Motor neuron (in vitro differentiated cells): ENCODE results near the gene CTRL. TPM values are rescaled to one million over a fixed set of nuclear protein-coding genes. Genes with fewer than 3 reads are reported as not detected.
"Not testable (repeated sequence)": the region's sequence is repeated elsewhere in the genome, so short reads cannot be mapped to it uniquely, and the experiment has no call there.

Experiments
- ATAC-seq, 8 experiments: fragments of 200-7000 bp; cut with Tn5 transposase; replicated peaks in 6 of 8; 2 replicates each; pipeline ENCODE4 v1.8.0; 2021; ENCODE audit warnings: mild to moderate bottlenecking in 8 of 8, moderate library complexity in 8 of 8
- H3K27ac ChIP-seq, 2 donors: fragments of 250-450 bp; sonication (Bioruptor Pico); 2 replicates each; pipeline ENCODE4 v1.9.0; 2021; ENCODE audit warnings: antibody characterized with exemption in 2 of 2, mild to moderate bottlenecking in 2 of 2, moderate library complexity in 1 of 2
- H3K4me1 ChIP-seq, 2 donors: fragments of 250-450 bp; sonication (Bioruptor Pico); replicated peaks in 1 of 2; 2 replicates each; pipeline ENCODE4 v1.6.1; 2021; ENCODE audit warnings: antibody characterized with exemption in 2 of 2, mild to moderate bottlenecking in 2 of 2, moderate library complexity in 1 of 2
- H3K4me3 ChIP-seq, 5 donors: fragments of 250-450 bp; sonication (Bioruptor Pico); 2 replicates each; pipeline ENCODE4 v1.9.0; 2021; ENCODE audit warnings: antibody characterized with exemption in 5 of 5, mild to moderate bottlenecking in 5 of 5, moderate library complexity in 4 of 5
- WGBS, 10 experiments: fragments of 450-650 bp; shearing (Covaris generic); methylation state at CpG; one replicate each; pipeline ENCODE4 v1.0.0; 2022; 5-methylcytosine and 5-hydroxymethylcytosine counted together
- in situ Hi-C, 9 experiments: fragments of 400-800 bp; cut with MboI; loops; one replicate each; pipeline ENCODE4 v1.15.0; 2021; ENCODE audit warnings: low sequenced_read_pairs in 9 of 9, low pct_unique_long_range_greater_than_20kb in 2 of 9; ENCODE audit not compliant: unreplicated experiment in 9 of 9
- total RNA-seq, 8 experiments: library from RNA; unstranded; fragments of 300-600 nt; gene quantifications; 2 replicates each; pipeline versions ENCODE4 v1.2.3 to v1.2.4, GENCODE V29; 2022

CTRL gene
- total RNA-seq, 8 experiments from 2014 or later = 0.66 to 3.7 (median 2.3) TPM

DNA sequence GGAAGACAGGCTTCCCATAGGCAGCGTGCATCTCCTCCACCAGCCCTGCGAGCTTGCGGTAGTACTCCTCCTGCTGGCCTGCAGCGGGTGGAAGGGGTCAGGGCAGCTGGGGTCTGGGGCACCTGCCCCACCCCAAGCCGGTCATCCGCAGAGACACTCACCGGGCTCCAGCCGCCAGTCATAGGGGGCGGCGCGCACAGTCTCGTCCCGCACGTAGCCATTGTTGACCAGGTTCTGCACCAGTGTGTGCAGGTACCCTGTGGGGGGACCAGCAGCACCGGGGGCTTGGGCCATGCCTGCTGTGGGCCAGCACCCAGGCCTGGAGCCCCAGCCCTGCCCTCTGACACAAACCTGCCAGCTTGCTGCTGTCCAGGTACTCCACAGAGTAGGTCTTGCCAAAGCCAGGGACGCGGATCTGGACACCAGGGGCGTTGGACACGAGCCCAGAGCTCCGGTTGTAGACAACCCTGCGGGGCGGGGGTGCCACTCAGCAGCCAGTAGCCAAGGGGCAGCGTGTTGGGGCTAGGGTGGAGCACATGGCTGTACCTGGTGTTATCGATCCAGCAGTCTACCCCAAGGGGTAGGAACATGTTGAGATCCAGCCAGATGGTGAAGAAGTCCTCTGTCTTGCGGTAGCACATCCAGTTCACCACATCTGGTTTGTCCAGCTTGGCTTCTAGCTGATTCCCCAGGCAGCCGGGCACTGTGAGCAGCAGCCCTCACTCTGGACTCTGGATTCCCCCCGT is 11.0 kb upstream of the CTRL start:
- no CpG with 5 or more reads among the region's 27 CpGs for WGBS, 10 experiments
- Histone ChIP-seq H3K4me1 (peaks cover 10 to 12% of the 10 kb centered on the region in 2 donors), H3K4me3 (no peak overlapping the region), H3K27ac (no peak overlapping the region)
- peak in 1 of 8 experiments; percentile 2 for ATAC-seq
- in situ Hi-C loops = no loop called here

DNA sequence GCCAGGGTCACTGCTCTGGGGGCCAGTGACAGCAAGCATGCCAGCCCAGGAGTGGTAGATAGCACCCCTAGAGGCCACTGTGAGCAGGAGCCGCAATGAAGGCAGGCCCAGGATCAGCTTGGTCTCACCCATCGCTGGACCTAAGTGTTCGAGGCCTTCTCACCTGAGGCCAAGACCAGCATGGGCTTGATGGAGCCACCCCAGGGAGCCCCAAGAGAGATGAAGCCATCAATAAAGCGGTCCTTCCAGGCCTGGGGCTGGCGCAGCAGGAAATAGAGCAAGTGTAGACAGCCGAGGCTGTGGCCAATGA is 10.5 kb upstream of the CTRL start:
- H3K4me3 ChIP-seq = no peak overlapping the region
- H3K27ac ChIP-seq = no peak overlapping the region
- peak in 7 of 8 experiments; percentile 3 to 55 (median 33) for ATAC-seq
- in situ Hi-C loops = no loop called here
- WGBS, 10 experiments = 73 to 80% methylated on average over 2 of the region's 6 CpGs; no CpG with 5 or more reads in 8 of the 10 experiments
- peaks cover 12% of the 10 kb centered on the region in 2 donors for H3K4me1 ChIP-seq

DNA sequence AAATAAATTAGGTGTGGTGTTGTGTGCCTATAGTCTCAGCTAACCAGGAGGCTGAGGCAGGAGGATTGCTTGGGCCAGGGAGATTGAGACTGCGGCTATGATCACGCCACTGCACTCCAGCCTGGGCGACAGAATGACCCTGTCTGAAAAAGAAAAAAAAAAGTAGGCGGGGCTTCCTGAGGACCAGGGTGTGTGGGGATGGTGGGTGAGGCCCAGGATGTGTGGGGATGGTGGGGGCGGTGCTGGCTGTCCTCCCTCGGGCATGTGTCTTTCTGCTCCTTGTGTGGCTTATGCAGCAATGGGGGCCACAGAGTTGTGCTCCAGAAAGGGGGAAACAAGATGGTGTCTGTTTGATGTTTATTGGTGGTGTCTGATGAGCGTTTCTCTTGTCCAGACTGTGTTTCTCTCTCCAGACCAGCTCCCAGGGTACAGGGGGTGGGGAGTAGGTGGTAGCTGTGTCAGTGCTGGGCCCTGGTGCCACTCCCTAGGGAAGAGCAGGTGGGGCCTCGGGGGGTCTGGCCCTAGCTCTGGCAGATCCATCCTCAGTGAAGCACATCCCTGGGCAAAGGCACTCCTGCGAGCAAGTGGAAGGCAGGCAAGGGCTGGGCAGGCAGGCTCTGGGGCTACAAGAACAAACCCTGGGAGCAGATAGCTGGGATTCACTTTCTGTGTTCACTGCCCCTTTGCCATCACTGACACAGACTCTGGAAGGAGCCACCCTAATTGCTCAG is 10.0 kb upstream of the CTRL start:
- ATAC-seq = peak in 1 of 8 experiments; percentile 1
- in situ Hi-C loops = no loop called here
- Histone ChIP-seq H3K4me3 (no peak overlapping the region), H3K4me1 (peaks cover 16% of the 10 kb centered on the region in 2 donors), H3K27ac (no peak overlapping the region)
- WGBS, 10 experiments = 40 to 92% (median 75%) methylated on average over 1 to 4 of the region's 9 CpGs; no CpG with 5 or more reads in 5 of the 10 experiments

DNA sequence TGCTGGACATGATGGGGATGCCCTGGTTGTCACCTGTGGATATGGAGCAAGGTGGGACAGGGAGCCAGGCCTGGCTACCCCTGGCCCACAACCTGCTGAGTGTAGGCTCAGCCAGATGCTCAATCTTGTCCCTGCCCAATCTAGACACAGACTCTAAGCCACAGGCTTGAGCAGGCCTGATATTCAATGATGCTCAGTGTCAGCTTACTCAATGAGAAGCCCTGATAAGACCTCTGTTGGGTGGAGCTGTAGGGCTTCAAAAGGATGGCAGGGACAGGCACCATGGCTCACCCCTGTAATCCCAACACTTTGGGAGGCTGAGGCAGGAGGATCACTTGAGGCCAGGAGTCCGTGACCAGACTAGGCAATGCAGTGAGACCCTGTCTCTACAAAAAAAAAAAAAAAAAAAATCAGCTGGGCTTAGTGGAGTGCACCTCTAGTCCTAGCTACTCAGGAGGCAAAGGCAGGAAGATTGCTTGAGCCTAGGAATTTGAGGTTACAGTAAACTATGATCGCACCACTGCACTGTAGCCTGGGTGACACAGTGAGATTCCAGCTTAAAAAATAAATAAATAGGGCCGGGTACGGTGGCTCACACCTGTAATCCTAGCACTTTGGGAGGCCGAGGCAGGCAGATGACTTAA is 8.9 kb upstream of the CTRL start:
- WGBS, 10 experiments = 79 to 100% (median 90%) methylated on average over 1 to 5 of the region's 5 CpGs; no CpG with 5 or more reads in 2 of the 10 experiments
- no peak overlapping the region for H3K4me3 ChIP-seq
- ATAC-seq = no peak
- H3K4me1 ChIP-seq = peaks cover 16% of the 10 kb centered on the region in 2 donors
- H3K27ac ChIP-seq = no peak overlapping the region
- in situ Hi-C loops = no loop called here

DNA sequence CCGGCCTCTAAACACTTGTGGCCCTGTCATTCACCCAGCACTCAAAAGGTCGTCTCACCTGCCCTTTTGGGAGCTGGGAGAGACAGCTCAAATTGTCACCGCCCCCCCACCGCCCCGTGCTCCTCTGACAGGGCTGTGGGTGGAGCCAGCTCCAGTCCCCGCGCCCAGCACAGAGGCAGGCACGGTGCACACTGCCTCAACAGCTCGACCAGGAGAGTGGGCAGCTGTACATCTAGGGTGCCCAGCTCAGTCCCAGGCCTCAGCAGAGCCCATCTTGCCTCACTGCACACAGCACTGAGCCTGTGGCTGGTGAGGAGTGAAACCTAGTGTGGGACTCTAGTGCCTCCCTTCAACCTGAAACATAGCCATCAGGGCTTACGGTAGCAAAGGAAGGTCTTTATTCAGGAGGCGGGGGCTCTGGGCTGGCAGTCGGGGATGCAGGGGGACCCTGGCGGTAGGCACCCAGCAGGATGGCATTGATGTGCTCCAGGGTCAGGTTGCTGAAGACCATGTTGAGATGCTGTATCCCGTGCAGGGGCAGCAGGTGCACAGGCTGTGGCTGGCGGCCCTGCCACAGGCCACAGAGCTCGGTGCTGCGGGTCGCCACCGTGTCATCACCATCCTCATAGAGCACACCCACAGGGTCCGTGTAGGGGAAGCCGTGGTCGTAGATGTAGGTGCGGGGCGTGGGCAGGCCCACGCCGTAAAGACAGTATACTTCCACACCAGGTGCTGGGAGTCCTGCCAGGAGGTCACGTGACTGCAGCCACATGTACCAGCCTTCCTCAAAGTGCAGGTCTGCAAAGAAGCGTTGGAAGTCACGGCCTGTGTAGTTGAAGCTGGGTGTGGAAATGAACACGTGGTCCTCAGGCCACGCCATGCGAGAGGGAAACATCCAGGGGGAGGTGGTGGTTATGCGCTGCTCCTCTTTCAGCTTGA is 8.1 kb upstream of the CTRL start:
- 78 to 100% (median 99%) methylated on average over 1 to 9 of the region's 33 CpGs; no CpG with 5 or more reads in 6 of the 10 experiments for WGBS, 10 experiments
- Histone ChIP-seq H3K27ac (no peak overlapping the region), H3K4me1 (peaks cover 16% of the 10 kb centered on the region in 2 donors), H3K4me3 (no peak overlapping the region)
- in situ Hi-C loops = no loop called here
- no peak for ATAC-seq

DNA sequence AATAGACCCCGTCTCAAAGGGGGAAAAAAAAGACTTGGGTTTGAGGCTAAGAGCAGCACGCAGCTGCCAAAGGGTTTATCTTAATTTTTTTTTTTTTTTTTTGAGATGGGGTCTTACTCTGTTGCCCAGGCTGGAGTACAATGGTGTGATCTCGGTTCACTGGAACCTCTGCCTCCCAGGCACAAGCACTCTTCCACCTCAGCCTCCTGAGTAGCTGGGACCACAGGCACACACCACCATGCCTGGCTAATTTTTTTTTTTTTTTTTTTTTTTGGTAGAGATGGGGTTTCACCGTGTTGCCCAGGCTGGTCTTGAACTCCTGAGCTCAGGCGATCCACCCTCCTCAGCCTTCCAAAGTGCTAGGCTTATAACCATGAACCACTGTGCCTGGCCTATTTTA is 6.1 kb upstream of the CTRL start:
- peaks cover 7 to 14% of the 10 kb centered on the region in 2 donors for H3K4me1 ChIP-seq
- H3K27ac ChIP-seq, in situ Hi-C loops, H3K4me3 ChIP-seq, ATAC-seq: not testable (repeated sequence)
- WGBS, 10 experiments = 93 to 100% (median 100%) methylated on average over 1 to 4 of the region's 5 CpGs; no CpG with 5 or more reads in 1 of the 10 experiments

DNA sequence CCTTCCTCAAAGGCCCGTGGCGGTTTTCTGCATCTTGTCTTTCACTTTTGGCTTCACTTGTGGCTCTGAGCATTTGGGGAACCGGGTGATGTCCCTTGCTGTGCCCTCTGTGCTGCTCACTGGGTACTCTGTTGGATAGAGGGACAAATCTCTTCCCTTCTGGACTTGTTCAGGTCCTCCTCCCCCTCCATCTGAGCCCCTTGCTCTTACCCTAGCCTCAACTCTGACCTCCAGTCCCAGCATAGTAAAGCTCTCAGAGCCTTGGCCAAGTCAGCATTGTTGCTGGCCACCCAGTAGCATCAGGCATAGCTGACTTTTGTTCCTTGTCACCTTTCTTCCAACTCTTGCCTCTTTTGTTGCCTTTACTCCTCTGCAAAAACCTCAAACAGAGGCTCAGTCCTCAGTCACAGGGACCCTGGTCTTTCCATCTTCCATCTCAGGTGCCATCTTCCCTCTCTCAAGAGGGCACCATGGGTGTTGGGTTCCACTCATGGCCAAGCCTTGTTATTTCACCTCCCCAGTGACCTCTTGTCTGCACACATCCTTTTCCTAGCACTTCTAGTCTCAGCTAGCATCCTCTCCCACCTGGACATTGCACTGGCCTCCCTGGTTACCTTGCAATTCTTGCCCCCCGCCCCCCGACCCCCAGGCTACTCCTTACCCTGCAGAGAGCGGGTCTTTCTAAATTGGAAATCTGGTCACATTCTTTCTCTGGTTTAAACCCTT is 5.4 kb upstream of the CTRL start:
- H3K27ac ChIP-seq = peak overlapping the region in 1 of 2 donors; percentile 75
- peak in 1 of 8 experiments; percentile 1 for ATAC-seq
- WGBS, 10 experiments = 7 to 50% methylated on average over 2 to 3 of the region's 6 CpGs; no CpG with 5 or more reads in 8 of the 10 experiments
- in situ Hi-C loops = no loop called here
- H3K4me3 ChIP-seq = peak overlapping the region; percentile 62 to 99 (median 80)
- peaks cover 7 to 14% of the 10 kb centered on the region in 2 donors for H3K4me1 ChIP-seq

DNA sequence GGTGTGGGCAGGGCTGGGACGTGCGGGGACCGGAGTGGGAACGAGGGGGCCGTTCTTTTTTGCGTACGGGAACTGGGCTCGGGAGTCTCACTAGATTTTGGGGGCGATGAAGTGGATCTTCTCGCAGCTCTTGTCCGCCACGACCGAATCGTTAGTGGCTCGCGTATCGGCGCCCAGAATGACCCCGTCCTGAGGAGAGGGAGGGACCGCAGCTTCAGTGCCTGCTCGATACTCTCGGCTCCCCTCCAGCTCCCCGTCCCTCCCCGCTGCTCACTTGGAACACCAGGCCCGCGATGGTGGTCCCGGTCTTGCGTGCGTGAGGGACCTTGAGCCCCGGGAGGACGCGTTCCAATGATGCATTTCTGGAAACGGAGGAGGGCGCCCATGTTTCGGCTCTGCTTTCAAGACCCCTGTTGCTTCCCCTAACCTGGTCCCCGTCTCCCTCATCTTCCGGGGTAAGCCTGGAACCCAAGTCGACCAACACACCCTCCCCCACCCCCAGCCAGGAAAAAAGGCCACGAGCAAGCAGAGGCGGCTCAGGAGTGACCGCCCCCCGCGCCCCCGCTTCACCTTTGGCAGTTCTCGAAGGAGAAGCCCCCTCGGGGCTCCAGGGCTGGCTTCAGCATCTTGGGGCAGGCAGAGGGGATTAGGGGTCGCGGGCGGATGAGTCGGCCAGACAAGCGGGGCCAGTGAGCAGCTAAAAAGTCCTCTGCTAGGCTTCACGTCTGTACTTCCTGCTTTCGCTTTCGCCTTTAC is 4.6 kb upstream of the CTRL start, which contains the start of gene PSMB10:
PSMB10 (minus strand) TSS at position 727 of the 756 bp plus-strand sequence; CDS start at position 626, 101 bp downstream.
- in situ Hi-C loops = no loop called here
- peak; percentile 7 to 32 (median 12) for ATAC-seq
- Histone ChIP-seq H3K4me3 (peak within 1 kb of the TSS; percentile 62 to 99 (median 80)), H3K4me1 (peaks cover 7 to 14% of the 10 kb centered on the region in 2 donors), H3K27ac (peak within 1 kb of the TSS; percentile 75 to 79)
- WGBS, 10 experiments = 0 to 7% (median 4%) methylated on average over 3 to 5 of the region's 54 CpGs; no CpG with 5 or more reads in 7 of the 10 experiments

DNA sequence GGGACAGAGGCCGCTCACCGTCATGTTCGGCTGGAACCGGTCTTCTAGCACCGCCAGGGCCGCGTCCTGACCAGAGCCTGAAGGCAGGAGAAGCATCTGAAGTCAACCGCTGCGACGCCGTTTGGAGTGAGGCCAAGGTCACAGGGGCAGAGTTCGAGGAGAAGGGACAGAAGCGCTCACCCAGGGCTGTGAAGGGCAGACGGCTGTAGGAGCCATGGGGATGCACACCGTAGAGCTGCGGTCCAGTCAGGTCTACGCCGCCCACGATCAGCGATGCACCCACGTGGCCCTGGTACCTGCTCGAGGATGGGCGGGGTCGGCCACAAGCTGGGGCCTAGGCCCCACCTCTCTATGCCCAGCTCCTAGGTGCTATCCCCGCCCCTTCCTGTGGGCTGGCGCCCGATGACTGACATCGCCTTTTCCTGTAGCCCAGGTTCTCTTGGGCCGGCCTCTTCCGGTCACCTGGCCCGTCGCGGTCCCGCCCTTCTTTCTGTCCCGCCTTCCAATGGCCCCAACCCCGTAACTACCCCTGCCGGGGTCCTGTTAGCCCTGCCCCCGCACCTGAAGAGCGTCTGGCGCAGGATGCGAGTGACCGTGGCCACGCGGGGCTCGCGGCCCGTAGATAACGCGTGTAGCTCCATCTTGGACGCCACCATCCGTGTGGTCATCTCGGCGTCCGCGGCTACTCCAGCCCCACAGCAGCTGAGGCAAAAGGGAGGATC is 3.9 kb upstream of the CTRL start:
- Histone ChIP-seq H3K4me3 (peak overlapping the region; percentile 62 to 99 (median 80)), H3K27ac (peak overlapping the region; percentile 75 to 79), H3K4me1 (peaks cover 7 to 14% of the 10 kb centered on the region in 2 donors)
- WGBS, 10 experiments = 0% methylated on average over 1 to 10 of the region's 55 CpGs; no CpG with 5 or more reads in 7 of the 10 experiments
- in situ Hi-C loops = no loop called here
- ATAC-seq = peak; percentile 81 to 96 (median 95)

DNA sequence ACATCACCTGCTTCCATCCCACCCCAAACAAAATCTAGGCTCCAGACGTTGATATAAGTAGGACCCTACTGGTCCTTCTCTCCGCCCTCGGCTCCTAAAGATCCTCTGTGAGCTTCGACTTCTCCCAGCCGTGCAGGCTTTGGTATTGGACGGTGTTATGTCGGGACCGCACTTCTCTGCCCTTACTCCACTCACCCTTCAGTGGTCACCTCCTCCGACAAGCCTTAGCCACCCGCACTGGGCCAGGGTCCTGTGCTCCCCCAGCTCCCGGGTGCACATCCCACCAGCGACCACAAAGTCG is 3.4 kb upstream of the CTRL start:
- H3K27ac ChIP-seq = peak overlapping the region; percentile 18 to 68
- in situ Hi-C loops = no loop called here
- ATAC-seq = peak in 2 of 8 experiments; percentile 0 to 25
- 0 to 30% (median 7%) methylated on average over 1 to 3 of the region's 13 CpGs; no CpG with 5 or more reads in 5 of the 10 experiments for WGBS, 10 experiments
- H3K4me3 ChIP-seq = peak overlapping the region; percentile 62 to 99 (median 80)
- peaks cover 7 to 14% of the 10 kb centered on the region in 2 donors for H3K4me1 ChIP-seq
